T-helper 2 cell treated with Interferon-gamma antibody and Interleukin-4, amounts not matched to agents 5 μg/mL and 100 μg/mL, for 36 hours (primary cell): Measurements from ENCODE around the gene HTATSF1.
A peak's percentile ranks its signal among the peaks of the same experiment; 100 is the strongest.

Experiments used
- DNase-seq: peaks from one replicate; pipeline ENCODE4 v3.0.0; 2021; ENCODE audit warnings: low spot score
- H3K27ac Mint-ChIP-seq: one replicate; pipeline ENCODE4 v1.8.0; 2021; ENCODE audit warnings: mild to moderate bottlenecking, mixed read lengths
- H3K27me3 Mint-ChIP-seq: one replicate; pipeline ENCODE4 v1.8.0; 2021; ENCODE audit warnings: low read depth, mixed read lengths
- H3K36me3 Mint-ChIP-seq: one replicate; pipeline ENCODE4 v1.8.0; 2021; ENCODE audit warnings: low read depth, mixed read lengths
- H3K4me1 Mint-ChIP-seq: one replicate; pipeline ENCODE4 v1.8.0; 2021; ENCODE audit warnings: low read depth, mixed read lengths
- H3K4me3 Mint-ChIP-seq: one replicate; pipeline ENCODE4 v1.8.0; 2022; ENCODE audit warnings: mild to moderate bottlenecking, moderate library complexity, mixed read lengths
- H3K9me3 Mint-ChIP-seq: one replicate; pipeline ENCODE4 v1.8.0; 2021; ENCODE audit warnings: mixed read lengths

HTATSF1 gene

DNA sequence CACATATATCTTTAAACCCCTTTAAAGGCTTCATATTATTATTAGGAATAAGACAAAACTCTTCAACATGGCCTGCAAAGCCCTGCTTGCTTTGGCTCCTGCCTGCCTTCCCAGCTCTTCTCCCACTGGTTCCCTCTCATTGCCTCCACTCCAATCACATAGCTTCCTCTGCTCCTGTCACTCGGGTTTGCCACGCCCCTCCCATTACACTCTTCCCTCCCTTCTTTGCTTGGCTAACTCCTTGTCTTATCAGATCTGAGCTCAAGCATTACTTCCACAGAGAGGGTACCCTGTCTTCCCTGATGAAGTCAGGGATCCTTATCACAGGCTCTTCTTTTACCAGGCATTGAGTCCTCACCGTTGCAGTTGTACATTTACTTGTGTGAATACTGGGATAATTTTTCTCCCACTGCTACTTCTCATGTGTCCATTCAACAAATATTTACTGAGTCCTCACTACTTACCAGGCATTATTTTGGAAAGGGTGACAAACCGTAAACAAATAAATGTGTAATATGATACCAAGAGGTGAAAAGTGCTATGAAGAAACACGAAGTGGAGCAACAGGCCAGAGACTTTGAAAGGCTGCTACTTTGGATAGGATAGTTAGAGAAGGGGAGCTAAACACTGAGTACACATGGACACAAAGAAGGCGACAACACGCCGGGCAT lies 31.4 kb downstream of the HTATSF1 start:
- Mint-ChIP-seq H3K9me3 (no peaks in the 10 kb centered on the region), H3K27ac (no peak overlapping the region), H3K27me3 (peaks cover 7% of the 10 kb centered on the region), H3K4me1 (peaks cover 6% of the 10 kb centered on the region), H3K4me3 (no peak overlapping the region), H3K36me3 (no peaks in the 10 kb centered on the region)
- DNase-seq = no peak

DNA sequence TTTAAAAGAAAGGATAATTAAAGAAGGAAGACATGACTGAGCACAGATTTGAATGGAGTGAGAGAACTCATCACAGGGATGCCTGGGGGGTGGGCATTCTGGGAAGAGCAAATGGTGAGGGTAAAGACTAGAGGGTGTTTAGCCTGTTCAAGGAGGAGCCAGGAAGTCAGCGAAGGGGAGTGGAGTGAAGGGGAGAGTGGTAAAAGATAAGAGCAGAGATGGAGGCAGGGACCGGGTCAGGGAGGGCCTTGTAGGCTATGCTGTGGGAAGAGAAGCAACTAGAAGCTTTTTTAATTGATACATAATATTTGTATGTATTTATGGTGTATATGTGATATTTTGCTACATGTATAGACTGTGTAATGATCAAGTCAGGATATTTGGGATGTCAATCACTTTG lies 32.4 kb downstream of the HTATSF1 start:
- no peak overlapping the region for H3K4me3 Mint-ChIP-seq
- H3K36me3 Mint-ChIP-seq = no peaks in the 10 kb centered on the region
- H3K9me3 Mint-ChIP-seq = no peaks in the 10 kb centered on the region
- H3K27ac Mint-ChIP-seq = no peak overlapping the region
- peaks cover 11% of the 10 kb centered on the region for H3K27me3 Mint-ChIP-seq
- peaks cover 6% of the 10 kb centered on the region for H3K4me1 Mint-ChIP-seq
- DNase-seq = no peak

DNA sequence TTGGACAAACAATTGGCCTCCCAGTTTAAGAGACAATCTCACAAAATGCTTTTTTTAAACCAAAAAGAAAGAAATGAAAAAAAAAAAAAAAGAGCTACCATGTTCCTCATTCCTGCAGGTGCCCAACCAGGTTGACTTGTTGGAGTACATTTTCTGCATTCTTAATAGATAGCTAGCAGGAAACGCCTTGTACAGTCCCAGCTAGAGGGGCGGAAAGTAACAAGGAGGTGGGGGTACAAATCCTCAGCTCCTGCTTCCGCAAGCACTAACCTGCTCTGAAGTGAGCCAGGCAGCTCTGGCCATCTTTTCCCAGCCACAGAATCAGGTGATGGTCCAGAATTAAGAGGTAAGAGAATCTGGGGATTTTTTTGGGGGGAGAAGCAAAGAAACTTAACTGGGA lies 34.6 kb downstream of the HTATSF1 start, which contains the start of gene VGLL1:
VGLL1 (plus strand) TSS at position 265 of the 400 bp plus-strand sequence. CDS start 3,806 bp downstream, outside the sequence.
- no peak within 1 kb of the TSS for H3K27ac Mint-ChIP-seq
- peaks cover 15% of the 10 kb centered on the region for H3K27me3 Mint-ChIP-seq
- H3K4me3 Mint-ChIP-seq = no peak within 1 kb of the TSS
- no peak for DNase-seq
- no peaks in the 10 kb centered on the region for H3K36me3 Mint-ChIP-seq
- no peaks in the 10 kb centered on the region for H3K9me3 Mint-ChIP-seq
- peaks cover 6% of the 10 kb centered on the region for H3K4me1 Mint-ChIP-seq

DNA sequence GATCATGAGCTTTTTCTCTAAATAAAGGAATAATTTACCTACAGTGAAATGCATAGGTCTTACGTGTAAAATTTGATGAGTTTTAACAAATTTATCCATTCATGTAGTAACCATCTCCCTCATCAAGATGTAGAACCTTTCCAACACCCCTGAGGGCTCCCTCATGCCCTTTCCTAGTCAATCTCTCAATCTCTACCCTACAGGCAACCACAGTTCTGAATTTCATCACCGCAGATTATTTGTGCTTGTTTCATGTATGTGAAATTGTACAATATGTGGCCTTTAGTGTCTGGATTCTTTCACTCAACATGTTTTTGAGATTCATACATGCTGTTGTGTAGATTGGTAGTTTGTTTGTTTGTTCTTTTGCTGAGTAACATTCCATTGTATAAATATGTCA lies 36.7 kb downstream of the HTATSF1 start:
- no peaks in the 10 kb centered on the region for H3K9me3 Mint-ChIP-seq
- H3K27me3 Mint-ChIP-seq = peaks cover 15% of the 10 kb centered on the region
- no peak overlapping the region for H3K4me3 Mint-ChIP-seq
- H3K4me1 Mint-ChIP-seq = peaks cover 4% of the 10 kb centered on the region
- H3K27ac Mint-ChIP-seq = no peak overlapping the region
- no peaks in the 10 kb centered on the region for H3K36me3 Mint-ChIP-seq
- no peak for DNase-seq

DNA sequence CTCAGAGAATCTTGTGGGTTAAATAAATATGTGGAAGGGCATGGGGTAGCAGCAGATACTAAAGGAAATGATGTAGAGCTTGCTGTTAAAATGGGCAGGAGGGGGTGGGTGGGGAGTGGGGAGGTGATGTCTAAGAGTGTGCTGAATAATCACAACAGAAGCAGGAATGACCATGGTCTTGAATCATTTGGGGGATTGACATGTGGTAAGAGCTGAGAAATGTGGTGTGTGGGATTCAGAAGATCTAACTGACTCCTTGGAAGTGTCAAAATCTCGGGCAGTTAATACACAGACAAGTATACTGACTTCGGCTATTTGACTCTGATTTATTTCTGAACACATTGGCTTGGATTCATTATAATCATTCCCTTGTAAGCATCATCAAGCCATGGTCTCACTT lies 41.4 kb downstream of the HTATSF1 start:
- H3K27me3 Mint-ChIP-seq = peaks cover 17% of the 10 kb centered on the region
- H3K4me3 Mint-ChIP-seq = no peak overlapping the region
- no peaks in the 10 kb centered on the region for H3K36me3 Mint-ChIP-seq
- H3K4me1 Mint-ChIP-seq = peaks cover 6% of the 10 kb centered on the region
- H3K27ac Mint-ChIP-seq = no peak overlapping the region
- DNase-seq = no peak
- no peaks in the 10 kb centered on the region for H3K9me3 Mint-ChIP-seq

DNA sequence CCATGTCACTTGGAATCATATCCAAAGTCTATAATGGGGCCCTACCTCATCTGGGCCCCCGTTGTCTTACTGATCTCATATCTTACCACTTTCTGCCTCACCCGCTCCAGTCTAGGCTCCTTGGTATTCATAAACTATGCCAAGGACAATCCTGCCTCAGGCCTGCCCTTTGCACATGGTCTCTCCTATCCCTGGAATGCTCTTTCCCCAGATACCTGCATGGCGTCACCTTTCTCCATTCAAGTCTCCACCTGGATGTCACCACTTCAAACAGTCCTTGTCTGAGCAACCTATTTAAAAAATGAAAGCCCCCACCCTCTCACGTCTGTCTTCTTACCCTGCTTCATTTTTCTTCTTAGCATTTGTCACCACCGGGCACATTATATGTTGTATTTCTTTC lies 42.8 kb downstream of the HTATSF1 start:
- H3K36me3 Mint-ChIP-seq = no peaks in the 10 kb centered on the region
- H3K9me3 Mint-ChIP-seq = no peaks in the 10 kb centered on the region
- peaks cover 12% of the 10 kb centered on the region for H3K27me3 Mint-ChIP-seq
- no peak overlapping the region for H3K4me3 Mint-ChIP-seq
- peaks cover 13% of the 10 kb centered on the region for H3K4me1 Mint-ChIP-seq
- DNase-seq = no peak
- H3K27ac Mint-ChIP-seq = no peak overlapping the region

DNA sequence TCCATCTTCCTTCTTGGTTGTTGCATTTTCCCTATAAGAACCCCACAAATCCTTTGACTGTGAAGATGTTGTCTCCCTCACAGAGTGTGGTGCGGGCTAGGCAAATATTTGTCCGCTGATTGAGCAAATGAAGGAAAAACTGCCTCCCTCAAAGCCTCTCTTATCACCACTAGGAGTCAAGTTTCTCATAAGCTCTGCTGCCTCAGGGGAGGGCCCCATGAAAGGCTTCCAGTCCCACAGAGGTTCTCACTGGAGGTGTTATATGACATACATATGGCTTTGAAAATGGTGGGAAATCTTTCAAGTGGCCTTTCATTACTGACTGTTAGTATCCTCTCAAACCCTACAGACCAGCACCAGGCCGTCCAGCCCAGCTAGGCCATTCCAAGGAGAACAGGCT lies 43.9 kb downstream of the HTATSF1 start:
- Mint-ChIP-seq H3K27me3 (peaks cover 10% of the 10 kb centered on the region), H3K9me3 (no peaks in the 10 kb centered on the region), H3K4me1 (peaks cover 22% of the 10 kb centered on the region), H3K4me3 (no peak overlapping the region), H3K27ac (no peak overlapping the region), H3K36me3 (no peaks in the 10 kb centered on the region)
- no peak for DNase-seq

DNA sequence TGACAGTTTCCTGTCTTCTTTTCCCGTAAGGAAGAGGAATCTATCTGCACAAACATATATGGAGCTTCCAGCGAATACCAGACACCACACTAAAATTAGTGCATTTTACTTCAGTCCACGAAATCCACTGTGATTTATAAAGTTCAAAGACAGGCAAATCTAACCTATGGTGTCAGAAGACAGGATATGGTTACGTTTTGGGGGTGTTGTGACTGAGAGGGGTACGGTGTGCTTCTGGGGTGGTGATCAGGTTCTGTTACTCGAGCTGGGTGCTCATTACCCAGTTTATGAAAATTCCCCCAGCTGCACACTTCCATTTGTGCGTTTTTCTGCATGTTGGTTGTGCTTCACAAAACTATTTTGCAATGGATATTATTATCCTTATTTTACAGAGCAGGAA lies 44.9 kb downstream of the HTATSF1 start:
- Mint-ChIP-seq H3K4me3 (no peak overlapping the region), H3K9me3 (no peaks in the 10 kb centered on the region), H3K36me3 (no peaks in the 10 kb centered on the region), H3K27me3 (peaks cover 8% of the 10 kb centered on the region), H3K4me1 (peaks cover 30% of the 10 kb centered on the region), H3K27ac (no peak overlapping the region)
- DNase-seq = no peak

DNA sequence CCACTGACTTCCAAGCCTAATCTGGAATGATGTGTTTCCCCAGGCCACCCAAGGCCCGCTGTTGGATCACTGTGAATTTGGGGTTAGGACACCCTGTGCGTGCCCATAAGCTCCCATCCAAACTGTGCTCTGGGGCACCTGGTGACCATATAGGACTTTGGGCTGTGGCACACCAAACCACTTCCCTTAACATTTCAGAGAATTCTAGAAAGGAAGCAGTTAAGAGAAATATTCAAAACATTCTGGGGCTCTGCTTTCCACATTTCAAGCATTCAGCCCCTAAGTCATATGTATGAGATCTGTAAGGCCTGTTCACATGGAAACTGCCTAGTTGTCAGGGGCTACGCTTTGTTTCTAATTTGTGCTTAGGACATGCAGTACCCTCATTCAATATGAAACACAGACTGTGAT lies 49.0 kb downstream of the HTATSF1 start:
- Mint-ChIP-seq H3K4me1 (peaks cover 35% of the 10 kb centered on the region), H3K27me3 (no peaks in the 10 kb centered on the region), H3K27ac (peak overlapping the region; percentile 76), H3K9me3 (no peaks in the 10 kb centered on the region), H3K4me3 (peak overlapping the region; percentile 36), H3K36me3 (no peaks in the 10 kb centered on the region)
- DNase-seq = no peak

DNA sequence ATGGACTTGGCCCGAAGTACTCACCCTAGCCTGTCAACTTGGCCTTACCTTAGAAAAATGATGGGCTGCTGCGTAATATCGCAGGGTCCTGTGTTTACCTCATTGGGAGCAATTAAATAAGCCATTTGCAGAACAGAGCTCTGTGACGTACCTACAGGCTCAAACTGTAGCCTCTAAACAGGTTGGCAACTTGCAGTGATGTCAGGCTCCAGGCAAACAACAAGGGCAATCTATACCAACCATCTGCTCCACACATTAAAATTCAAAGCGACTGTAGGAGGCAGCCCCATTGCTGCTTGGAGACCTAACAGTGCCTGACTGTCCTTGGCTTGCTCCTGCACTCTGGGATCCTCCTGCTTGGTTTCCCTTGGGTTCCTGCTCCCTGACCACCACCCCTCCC lies 51.8 kb downstream of the HTATSF1 start:
- Mint-ChIP-seq H3K4me3 (no peak overlapping the region), H3K27me3 (no peaks in the 10 kb centered on the region), H3K36me3 (no peaks in the 10 kb centered on the region), H3K27ac (no peak overlapping the region), H3K4me1 (peaks cover 32% of the 10 kb centered on the region), H3K9me3 (no peaks in the 10 kb centered on the region)
- DNase-seq = no peak

DNA sequence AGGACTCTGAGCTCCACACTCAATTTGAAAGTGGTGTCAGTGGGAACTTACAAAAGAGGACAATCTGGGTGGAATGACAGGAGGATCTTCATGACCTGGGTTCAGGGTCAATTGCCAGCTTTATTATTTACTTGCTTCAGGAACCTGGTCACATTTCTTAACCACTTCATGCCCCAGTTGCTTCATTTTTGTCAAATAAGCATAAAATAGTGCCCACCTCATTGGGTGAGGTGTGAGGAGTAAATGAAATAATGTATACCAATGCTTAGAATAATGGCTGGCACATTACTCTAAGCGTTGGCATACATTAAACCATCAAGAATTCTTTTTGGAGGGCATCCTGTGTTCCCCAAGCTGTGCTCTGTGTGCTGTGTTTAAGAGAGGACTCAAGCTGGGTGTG lies 54.0 kb downstream of the HTATSF1 start:
- H3K9me3 Mint-ChIP-seq = no peaks in the 10 kb centered on the region
- peaks cover 15% of the 10 kb centered on the region for H3K4me1 Mint-ChIP-seq
- H3K4me3 Mint-ChIP-seq = no peak overlapping the region
- H3K27me3 Mint-ChIP-seq = no peaks in the 10 kb centered on the region
- H3K36me3 Mint-ChIP-seq = no peaks in the 10 kb centered on the region
- no peak for DNase-seq
- no peak overlapping the region for H3K27ac Mint-ChIP-seq

DNA sequence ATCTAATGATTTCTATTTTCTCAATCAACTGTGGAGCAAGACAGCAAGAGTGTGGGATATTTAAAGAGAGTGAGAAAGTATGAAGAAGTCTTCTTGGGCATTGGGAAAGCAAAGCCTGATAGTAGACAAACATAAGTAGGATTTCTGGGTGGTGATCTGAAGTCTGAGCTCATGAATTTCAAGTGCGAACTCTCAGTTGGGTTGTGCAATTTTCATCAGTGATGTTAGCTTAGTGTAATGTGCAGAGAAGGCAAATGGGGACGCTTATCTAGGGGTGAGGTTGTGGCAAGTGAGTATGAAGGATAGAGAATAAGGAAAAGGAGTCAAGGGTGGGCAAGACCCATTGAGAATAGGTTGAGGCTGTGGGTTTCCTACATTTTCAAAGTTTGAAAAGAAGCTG lies 58.3 kb downstream of the HTATSF1 start:
- no peak overlapping the region for H3K4me3 Mint-ChIP-seq
- no peak overlapping the region for H3K27ac Mint-ChIP-seq
- no peak for DNase-seq
- H3K4me1 Mint-ChIP-seq = no peaks in the 10 kb centered on the region
- no peaks in the 10 kb centered on the region for H3K36me3 Mint-ChIP-seq
- H3K9me3 Mint-ChIP-seq = no peaks in the 10 kb centered on the region
- peaks cover 18% of the 10 kb centered on the region for H3K27me3 Mint-ChIP-seq
